ENCODE data around the gene PARP9. TPM values are rescaled to one million over a fixed set of nuclear protein-coding genes. Genes with fewer than 3 reads are reported as not detected.
"Not testable (repeated sequence)": the region's sequence is repeated elsewhere in the genome, so short reads cannot be mapped to it uniquely, and the experiment has no call there.

PARP9 gene
- total RNA-seq, 1 experiment from 2014 or later, result 21.3 TPM

DNA sequence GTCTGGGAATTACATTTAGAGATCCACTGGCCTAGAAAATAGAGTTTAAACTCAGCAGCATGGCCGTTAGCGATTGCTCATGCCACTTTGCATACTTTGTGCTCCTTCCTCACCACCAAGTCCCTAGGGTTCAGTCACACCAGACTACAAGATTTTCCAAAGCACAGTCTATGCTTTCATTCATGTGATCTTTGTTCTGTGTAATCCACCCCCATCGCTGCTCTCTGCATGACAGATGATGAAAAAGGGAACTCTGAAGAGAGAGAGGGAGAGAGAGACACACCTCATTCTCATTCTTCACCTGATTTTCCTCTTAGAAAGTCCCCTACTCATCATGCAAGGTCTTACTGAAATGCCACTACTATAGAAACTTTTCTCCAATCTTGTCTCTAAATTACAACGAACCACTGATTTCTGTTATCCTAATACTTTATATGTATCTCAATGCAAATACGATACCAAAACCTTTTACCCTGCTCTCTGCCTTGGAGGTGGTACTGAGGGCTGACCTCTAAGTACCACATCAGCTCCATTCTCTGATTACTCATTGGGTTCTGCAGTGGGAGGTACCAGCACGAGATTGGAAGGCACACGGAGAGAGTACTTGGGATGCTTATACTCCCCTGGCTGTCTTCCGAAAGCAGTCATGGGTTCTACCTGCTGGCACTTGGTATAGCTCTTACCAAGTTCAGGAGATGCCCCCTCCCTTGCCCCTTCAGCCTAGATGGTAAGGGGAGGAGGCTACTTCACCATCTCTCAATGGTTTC, 12.3 kb upstream of the PARP9 start:
- peak; percentile 44 for DNase-seq (ENCODE audit: low read depth)

DNA sequence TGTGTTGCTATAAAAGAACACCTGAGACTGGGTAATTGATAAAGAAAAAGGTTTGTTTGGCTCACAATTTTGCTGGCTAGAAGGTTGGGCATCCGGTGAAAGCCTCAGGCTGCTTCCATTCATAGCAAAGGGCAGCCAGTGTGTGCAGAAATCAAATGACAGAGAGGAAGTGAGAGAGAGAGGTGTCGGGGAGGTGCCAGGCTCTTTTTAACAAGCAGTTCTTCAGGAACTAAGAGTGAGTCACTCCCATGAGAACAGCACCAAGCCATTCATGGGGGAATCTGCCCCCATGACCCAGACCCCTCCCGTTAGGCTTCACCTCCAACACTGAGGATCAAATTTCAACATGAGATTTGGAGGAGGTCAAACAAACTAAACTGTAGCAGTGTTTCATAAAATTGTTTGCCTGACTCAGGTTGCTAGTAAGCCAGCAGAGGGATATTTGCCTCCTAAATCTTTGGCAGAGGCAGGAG, 8.9 kb upstream of the PARP9 start:
- peak; percentile 62 for DNase-seq (ENCODE audit: low read depth)

DNA sequence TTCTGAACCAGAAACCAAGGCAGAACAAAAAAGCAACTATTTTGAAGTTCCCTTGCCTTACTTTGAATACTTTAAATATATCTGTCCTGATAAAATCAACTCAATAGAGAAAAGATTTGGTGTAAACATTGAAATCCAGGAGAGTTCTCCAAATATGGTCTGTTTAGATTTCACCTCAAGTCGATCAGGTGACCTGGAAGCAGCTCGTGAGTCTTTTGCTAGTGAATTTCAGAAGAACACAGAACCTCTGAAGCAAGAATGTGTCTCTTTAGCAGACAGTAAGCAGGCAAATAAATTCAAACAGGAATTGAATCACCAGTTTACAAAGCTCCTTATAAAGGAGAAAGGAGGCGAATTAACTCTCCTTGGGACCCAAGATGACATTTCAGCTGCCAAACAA, 4.7 kb upstream of the PARP9 start:
- no peak for DNase-seq (ENCODE audit: low read depth)

DNA sequence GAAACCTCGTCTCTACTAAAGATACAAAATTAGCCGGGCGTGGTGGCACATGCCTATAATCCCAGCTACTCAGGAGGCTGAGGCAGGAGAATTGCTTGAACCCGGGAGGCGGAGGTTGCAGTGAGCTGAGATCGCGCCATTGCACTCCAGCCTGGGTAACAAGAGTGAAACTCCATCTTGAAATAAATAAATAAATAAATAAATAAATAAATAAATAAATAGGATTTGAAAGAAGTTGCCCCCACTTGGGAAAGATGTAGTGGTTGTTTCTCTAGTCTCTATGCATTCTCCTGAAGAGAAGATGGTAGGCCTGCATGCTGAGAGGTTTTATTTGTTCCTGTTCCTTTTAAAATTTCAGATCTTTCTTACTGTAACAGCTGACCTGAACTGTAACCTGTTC, 4.0 kb upstream of the PARP9 start:
- DNase-seq (ENCODE audit: low read depth), result not testable (repeated sequence)

DNA sequence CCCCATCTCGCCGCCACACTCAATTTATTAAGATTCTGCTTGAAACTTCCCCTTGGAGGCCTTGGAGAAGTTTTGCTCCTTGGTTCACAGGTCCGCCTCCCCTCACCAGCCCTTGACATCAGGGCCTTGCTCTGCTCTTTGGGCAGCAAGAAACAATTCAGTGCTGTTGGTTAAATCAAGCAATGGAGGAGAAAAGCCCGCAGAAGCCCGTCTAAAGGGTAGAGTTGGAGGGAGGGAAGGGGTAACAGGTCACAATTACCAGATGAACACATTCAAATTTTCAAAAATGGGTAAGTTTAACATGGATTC, 429 bp downstream of the PARP9 start:
- no peak for DNase-seq (ENCODE audit: low read depth)

DNA sequence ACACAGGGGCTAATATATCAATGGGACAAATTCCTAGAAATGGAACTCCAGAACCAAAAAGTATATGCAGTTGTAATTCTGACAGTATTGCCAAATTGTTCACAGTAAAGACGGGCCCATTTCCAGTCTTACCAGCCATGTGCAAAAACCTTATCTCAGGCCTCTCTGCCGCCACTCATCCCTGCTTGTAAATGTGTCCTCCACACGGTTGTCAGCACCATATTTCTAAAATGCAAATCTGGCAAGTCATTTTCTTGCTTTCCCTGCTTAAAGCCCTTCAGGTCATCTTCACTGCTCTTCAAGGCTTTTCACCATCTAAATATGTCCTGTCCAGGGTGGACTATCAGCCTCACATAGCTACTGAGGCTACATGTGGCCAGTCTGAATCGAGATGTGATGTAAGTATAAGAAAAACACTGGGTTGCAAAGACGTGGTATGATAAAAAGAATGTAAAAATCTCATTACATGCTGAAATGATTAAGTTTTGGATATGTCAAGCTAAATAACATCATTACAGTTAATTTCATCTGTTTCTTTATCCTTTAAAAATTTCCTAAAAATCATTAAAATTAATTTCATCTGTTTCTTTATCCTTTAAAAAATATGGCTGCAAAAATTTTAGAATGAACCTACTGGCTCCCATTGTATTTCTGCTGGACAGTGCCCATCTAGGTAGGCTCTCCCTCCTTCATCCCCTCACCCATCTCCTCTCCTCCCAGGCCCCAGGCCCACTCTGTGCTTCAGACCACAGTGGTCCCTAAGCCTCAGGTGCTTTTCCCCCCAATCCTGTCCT, 980 bp downstream of the PARP9 start:
- DNase-seq (ENCODE audit: low read depth), result no peak

DNA sequence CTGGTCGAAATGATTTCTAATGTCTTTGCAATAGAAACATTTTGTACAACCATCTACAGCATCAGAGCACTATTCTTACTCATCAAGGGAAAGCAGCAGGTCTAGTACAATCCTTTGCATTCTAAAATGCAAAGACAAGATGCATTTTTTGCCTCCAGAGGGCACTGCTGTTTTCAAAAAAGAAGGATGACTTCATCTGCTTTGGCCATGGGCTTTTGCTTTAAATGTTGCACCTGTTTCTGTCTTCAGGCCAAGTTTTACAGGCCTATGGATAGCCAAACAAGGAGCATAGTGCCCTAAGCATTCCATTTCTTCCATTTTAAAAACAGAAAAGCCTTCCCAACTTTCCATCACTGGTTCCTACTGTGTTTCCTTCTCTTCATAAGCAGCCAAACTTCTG, 3.4 kb downstream of the PARP9 start:
- DNase-seq (ENCODE audit: low read depth), result peak; percentile 79

DNA sequence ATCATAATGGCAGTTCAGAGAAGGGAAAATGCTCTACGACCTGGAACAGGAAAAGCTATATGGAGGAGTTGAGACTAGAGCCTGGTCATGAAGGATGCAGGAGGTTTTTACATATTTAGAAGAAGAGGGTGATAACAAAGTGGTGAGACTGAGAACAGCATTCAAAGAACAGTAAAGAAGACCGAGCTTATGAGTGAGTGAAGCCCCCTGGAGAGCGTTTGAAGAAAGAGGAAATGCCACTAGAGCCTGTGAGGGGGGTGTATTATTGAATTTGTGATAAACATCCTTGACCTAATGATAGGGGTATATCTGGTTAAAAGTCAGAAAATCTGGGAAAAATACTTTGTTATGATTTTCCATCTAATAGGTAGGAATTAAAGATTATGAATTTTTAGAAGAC, 4.2 kb downstream of the PARP9 start:
- no peak for DNase-seq (ENCODE audit: low read depth)

DNA sequence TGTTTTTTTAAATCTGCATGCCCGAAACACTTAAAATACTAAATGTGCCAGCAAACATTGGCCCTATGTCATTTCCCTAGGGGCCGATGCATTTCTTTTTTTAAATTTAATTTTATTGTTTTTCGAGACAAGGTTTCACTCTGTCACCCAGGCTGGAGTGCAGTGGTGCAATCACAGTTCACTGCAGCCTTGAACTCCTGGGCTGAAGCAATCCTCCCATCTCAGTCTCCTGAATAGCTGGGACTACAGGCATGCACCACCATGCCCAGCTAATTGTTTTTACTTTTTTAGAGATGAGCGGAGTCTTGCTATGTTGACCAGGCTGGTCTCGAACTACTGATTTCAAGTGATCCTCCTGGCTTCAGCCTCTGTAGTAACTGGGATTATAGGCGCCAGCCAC, 5.5 kb downstream of the PARP9 start:
- no peak for DNase-seq (ENCODE audit: low read depth)

DNA sequence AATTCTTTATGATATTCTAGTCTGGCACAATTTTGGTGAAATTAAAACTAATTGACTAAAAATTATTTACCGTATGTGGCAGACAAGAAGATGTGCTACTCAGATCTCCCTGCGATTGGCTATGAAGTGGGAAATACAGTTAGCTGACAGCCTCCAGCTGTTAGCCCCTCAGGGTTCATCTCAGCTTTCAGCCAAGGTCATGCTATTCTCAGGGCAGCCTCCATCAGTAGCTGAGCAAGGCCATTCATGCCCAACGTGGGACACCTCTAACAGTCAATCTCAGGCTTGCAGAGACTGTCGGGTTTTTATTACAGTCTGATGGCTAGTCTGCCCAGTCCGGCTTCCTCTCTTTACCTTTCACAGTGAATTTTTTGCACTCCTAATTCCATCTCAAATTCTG, 6.7 kb downstream of the PARP9 start:
- DNase-seq (ENCODE audit: low read depth), result no peak

DNA sequence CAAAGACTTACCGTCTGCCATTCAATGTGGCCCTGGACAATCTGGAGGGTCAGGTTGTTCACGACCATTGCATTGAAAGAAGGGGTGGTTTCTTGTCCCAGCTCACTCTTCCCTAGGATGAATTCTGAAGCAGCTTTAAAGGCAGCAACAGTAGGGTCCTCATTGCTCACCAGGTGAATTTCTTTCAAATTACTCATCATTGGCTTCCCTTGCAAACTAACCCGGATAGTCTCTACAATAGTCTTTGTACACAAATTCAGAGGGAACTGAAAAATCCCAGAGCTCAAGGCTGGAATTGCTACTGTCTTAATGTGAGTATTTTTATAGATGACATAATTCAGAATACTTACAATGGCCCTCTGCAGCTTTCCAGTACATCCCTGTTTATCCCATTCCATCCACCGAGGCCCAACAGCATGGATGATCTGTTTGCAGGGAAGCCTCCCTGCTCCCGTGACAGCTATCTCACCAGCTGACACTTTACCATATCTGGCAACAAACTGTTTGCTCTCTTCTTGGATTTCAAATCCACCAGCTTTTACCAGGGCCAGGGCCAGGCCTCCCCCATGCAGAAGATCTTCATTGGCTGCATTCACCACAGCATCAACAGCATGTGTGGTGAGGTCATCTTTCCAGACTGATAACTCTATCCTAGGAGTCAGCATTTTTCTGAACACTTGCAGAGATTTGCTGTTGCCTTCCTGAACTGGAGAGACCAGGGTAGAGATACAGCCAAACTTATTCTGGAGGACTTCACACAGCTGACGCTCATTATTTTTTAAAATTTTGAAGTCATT, 8.6 kb downstream of the PARP9 start:
- DNase-seq (ENCODE audit: low read depth), result peak; percentile 24

DNA sequence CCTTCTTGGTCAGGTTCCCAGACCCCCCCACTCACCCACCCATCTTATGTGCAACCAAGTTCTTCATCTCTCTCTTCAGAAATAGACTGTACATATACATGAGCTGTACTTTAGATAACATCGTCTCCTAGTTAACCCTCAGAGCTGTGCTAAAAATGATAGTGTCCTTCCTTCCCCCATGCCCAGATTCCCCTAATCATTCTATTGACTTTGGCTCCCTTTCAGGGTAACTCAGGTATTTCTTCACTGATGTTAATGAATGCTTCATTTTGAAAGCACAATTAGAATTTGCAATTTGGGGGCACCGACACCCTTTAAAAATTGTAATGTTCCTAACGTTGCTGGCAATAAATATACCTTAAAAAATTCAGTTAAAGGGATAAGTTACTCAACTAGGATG, 10.9 kb downstream of the PARP9 start:
- no peak for DNase-seq (ENCODE audit: low read depth)

DNA sequence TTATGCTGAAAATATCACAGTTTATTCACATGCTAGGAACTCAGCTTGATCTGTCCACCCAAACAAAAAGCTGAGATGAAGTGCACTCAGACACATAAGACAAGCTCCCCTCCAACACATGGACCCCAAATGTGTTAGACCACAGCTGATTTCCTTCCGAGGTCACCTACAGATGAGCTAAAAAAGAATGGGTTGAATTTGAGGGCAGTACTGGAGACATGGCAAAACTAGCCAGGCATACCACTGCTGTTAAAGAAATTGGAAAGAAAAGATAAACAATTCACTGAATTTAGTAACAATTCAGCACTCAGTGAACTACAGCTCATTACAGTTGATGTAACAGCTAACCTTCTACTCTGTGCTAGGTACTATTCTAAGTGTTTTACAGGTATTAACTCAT, 15.5 kb downstream of the PARP9 start:
- no peak for DNase-seq (ENCODE audit: low read depth)

DNA sequence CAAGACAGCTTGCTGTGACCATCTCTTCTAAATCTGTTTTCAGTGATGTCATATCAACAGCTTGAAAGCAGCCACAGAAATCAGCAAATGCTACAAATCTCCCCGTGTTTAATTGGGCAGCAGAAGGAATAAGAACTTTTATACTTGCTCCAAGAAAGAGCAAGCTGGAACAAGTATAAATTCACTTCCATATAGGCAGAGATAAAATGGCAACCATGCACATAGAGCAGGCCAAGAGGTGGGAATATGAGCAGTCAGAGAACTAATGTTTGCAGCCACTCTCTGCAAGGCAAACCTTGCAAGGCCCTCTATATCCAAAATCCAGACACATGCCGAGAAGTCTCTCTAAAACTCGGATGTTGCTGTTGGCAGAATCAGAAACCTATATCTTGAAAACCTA, 16.0 kb downstream of the PARP9 start:
- no peak for DNase-seq (ENCODE audit: low read depth)

DNA sequence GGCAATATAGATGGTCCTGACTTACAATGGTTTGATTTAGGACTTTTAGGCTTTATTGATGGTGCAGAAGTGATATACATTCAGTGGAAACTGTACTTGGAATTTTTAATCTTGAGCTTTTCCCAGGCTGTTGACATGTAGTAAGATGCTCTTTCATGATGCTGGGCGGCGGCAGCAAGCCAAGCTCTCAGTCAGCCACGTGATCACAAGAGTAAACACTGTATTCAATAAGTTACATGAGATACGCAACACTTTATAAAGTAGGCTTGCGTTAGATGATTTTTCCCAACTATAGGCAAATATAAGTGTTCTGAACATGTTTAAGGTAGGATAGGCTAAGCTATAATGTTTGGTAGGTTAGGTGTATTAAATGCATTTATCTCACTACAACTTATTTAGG, 17.9 kb downstream of the PARP9 start:
- no peak for DNase-seq (ENCODE audit: low read depth)

DNA sequence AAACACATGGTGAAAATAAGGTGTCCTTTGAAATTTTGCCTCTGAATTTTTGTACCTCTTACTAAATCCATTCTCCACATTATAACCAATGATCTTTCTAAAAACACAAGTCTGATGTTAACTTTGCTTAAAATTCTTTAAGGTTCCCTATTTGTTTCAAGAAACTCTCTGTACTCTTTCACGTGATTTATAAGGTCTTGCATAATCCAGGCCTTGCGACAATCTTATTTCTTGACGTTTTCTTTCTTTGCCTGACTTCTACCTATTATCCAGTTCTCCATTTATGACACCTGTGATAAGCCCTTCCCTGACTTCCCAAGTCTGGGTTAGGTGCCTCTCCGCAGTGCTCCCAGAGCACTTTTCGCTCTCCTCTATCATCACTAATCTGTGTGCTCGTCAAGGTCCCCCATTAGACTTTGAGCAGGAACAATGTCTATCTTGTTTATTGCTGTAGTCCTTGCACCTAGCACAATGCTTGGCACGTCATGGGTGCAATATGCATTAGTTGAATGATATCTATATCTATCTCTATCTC, 25.1 kb downstream of the PARP9 start:
- DNase-seq (ENCODE audit: low read depth), result no peak

DNA sequence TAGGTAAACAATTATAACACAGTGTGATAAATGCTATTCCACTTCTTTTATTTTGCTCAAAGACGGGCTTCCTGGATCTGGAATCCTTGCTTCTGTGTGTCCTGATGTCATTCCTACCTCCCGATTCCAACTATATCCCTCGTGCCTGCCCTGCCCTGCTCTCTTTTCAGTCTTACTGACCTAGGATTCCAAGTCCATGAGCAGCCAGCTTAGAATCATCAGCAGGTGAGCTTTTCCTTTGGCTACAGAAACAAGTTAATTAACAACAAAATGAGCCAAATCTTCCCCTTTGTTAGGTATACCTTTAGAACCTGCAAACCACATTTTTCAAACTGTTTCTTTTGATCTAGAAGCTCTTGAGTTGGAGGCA, 27.5 kb downstream of the PARP9 start:
- DNase-seq (ENCODE audit: low read depth), result no peak

DNA sequence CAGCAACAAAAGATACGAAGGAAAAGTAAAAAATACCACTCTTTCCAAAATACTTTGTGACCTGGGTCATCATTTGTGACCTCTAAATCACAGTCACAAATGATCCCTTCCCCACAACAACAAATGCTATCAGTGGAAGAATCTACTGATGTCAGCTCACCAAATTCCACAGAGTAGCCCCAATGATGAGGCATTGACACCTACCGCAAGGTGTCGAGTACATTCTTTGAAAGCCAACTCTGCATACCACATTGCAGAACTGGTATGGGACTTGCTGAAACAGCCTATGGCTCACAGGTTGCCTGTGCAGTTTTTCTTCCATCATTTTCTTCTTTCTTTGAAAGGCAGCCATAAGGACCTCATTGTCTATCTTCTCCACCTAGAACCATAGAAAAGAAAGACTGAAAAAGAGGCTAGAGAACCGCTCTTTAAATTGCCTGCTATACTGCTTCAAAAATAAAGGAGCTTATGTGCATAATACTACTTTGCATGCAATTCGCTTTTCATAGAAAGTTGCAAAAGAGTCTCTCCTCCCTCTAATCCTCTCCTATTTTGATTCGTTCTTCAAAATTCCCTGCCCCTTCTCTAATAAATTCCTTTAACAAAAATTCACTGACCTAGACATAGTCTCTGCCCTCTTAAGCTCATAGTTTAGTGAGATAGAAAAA, 28.0 kb downstream of the PARP9 start:
- no peak for DNase-seq (ENCODE audit: low read depth)

DNA sequence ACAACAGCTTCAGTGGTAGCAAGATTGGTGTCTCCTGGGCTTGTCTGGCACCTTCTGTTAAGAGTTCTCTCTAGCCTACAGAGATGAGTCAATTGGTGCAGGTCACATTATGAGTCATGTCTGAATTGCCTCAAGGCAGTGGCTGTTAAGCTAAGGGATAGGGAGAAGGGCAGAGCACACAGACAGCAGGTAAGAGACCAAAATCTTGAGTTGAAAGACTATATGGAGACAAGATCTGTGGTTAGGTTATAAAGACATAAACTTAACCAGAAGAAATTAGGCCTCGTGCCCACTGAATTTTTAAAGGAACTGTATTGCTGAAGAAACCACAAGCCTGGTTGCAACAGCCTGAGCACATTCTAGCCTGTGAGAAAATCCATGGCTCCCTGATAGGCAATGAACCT, 30.2 kb downstream of the PARP9 start:
- DNase-seq (ENCODE audit: low read depth), result peak; percentile 76

DNA sequence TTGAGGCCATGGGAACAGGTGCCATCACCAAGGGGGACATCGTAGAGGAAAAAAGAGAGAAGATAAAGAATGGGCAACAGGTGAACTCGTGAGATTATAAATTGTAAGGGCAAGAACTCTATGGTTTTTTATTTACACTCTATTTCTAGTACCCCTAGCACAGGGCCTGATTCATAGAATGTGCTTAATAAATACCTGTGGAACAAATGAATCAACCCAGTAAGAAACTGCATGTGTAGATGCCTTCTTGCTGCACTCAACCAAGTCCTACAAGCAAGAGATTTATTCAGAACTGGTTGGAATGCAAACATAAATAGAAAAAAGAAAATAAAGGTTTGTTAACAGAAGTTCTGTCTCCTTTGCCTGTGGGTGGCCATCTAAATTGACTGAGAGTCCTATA, 30.6 kb downstream of the PARP9 start:
- no peak for DNase-seq (ENCODE audit: low read depth)

DNA sequence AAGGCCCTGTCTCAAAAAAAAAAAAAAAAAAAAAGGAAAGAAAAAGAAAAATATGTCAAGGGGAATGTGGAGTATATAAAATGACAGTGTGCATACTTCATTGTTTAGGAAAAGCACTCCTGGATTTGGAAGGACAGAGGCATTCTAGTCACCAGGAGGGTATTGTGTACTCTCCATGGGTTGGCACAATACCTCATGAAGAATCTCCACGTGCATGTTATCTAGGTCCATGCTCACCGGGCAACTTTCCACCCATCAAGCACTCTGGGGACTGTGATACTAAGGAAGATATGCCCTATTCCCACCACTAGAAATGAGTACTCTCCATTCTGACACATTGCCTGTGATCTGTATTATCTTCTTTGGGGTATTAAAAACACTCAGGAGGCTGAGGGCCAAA, 33.9 kb downstream of the PARP9 start:
- DNase-seq (ENCODE audit: low read depth), result no peak

DNA sequence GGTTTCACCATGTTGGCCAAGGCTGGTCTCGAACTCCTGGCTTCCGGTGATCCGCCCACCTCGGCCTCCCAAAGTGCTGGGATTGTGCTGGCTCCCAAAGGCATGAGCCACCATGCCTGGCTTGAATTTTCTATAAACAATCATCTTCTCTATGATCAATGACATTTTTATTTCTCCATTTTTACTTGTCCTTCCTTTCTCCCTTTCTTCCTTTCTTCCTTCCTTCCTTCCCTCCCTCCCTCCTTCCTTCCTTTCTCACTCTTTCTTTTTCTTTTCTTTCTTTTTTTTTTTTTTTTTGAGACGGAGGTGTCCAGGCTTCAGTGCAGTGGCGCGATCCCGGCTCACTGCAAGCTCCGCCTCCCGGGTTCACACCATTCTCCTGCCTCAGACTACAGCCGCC, 40.8 kb downstream of the PARP9 start:
- DNase-seq (ENCODE audit: low read depth), result no peak

All from LHCN-M2 (cell line).